Thoracic aorta (tissue), 2 donors: Measurements from ENCODE around the gene DDX47. TPM values are rescaled to one million over a fixed set of nuclear protein-coding genes. Genes with fewer than 3 reads are reported as not detected.
"Not testable (repeated sequence)": the region's sequence is repeated elsewhere in the genome, so short reads cannot be mapped to it uniquely, and the experiment has no call there.

ENCODE experiments used
- ATAC-seq: fragments of 150-250 bp; one replicate; pipeline ENCODE4 v1.8.0; 2017; ENCODE audit warnings: low read depth; ENCODE audit not compliant: insufficient number of reproducible peaks, low FRiP score
- DNase-seq: peaks from one replicate; pipeline ENCODE4 v3.0.0-alpha.2; 2020; ENCODE audit warnings: low spot score
- H3K27ac ChIP-seq, 2 donors: fragments of 200-600 bp; sonication (generic); 1 replicate in 1 of 2; 2 replicates in 1 of 2; pipeline ENCODE4 v1.5.1; 2016; ENCODE audit warnings: mild to moderate bottlenecking in 2 of 2, moderate library complexity in 2 of 2
- H3K27me3 ChIP-seq: fragments of 200-600 bp; sonication (generic); replicated peaks from 2 replicates; pipeline ENCODE4 v1.6.0; 2016; ENCODE audit warnings: mild to moderate bottlenecking; ENCODE audit not compliant: insufficient read depth
- H3K36me3 ChIP-seq: fragments of 200-600 bp; sonication (generic); one replicate; pipeline ENCODE4 v1.5.1; 2016
- H3K4me1 ChIP-seq, 2 donors: fragments of 200-600 bp; sonication (generic); 1 replicate in 1 of 2; 2 replicates in 1 of 2; pipeline versions ENCODE4 v1.5.1 to v1.6.0; 2016; ENCODE audit warnings: low read depth in 2 of 2, mild to moderate bottlenecking in 1 of 2; ENCODE audit not compliant: control insufficient read depth in 1 of 2
- H3K4me3 ChIP-seq: fragments of 200-600 bp; sonication (generic); 2 replicates; pipeline ENCODE4 v1.5.1; 2016; ENCODE audit warnings: mild to moderate bottlenecking
- H3K9me3 ChIP-seq: fragments of 200-600 bp; sonication (generic); 2 replicates; pipeline ENCODE4 v1.5.1; 2016
- total RNA-seq, 2 donors: library from RNA; depleted of rRNA; stranded (reverse); fragments of >200 nt; gene quantifications; one replicate each; pipeline versions ENCODE4 v1.1.0 to v1.2.3, GENCODE V29; 2016
- TF ChIP-seq, protein P1 (sequence below): fragments of 200-600 bp; sonication (generic); IDR thresholded peaks from one replicate; pipeline ENCODE4 v1.5.1; 2019; ENCODE audit warnings: antibody characterized with exemption

DDX47 gene
- total RNA-seq, 2 donors from 2014 or later: 43.5 to 51.1 TPM

DNA sequence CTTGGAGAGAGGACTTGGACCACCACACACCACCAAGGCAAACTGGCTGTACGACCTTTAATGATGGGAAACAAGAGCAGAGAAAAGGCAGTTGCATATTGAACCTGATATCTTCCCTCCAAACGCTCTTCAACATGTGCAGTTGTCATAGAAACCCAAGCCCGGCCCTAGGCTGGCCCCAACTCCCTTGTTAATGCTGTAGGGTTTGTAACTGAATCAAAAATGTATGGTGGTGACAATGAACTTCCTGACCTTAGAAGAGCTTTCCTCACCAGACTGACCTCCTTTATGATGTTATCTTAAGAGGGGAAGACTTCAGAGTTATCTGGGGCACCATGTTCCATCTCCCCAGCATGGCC is 15.4 kb upstream of the DDX47 start:
- H3K36me3 ChIP-seq: no peaks in the 10 kb centered on the region
- ATAC-seq (no peak), DNase-seq (no peak)
- TF ChIP-seq, protein P1, sequence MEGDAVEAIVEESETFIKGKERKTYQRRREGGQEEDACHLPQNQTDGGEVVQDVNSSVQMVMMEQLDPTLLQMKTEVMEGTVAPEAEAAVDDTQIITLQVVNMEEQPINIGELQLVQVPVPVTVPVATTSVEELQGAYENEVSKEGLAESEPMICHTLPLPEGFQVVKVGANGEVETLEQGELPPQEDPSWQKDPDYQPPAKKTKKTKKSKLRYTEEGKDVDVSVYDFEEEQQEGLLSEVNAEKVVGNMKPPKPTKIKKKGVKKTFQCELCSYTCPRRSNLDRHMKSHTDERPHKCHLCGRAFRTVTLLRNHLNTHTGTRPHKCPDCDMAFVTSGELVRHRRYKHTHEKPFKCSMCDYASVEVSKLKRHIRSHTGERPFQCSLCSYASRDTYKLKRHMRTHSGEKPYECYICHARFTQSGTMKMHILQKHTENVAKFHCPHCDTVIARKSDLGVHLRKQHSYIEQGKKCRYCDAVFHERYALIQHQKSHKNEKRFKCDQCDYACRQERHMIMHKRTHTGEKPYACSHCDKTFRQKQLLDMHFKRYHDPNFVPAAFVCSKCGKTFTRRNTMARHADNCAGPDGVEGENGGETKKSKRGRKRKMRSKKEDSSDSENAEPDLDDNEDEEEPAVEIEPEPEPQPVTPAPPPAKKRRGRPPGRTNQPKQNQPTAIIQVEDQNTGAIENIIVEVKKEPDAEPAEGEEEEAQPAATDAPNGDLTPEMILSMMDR: no peak
- peaks cover 0 to 4% of the 10 kb centered on the region in 2 donors for H3K4me1 ChIP-seq
- H3K9me3 ChIP-seq: no peaks in the 10 kb centered on the region
- no peak overlapping the region for H3K4me3 ChIP-seq
- H3K27ac ChIP-seq: no peak overlapping the region
- no peaks in the 10 kb centered on the region for H3K27me3 ChIP-seq

DNA sequence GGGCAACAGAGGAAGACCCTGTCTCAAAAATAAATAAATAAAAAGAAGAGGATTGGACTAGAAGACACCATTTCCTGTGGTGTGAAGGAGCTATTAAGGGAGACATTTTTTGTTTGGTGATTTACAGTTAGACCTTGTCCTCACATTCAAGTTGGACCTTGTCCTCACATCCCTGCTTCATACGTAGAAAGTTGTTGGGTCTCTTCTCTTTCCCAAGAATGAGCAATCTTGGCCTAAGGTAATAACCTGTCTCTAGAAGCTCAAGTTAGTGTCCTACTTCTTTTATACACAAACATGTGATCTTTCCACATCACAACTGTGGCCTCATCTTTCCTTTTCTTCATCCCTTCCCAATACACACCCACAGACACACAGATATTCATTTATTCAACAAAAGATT is 14.7 kb upstream of the DDX47 start:
- ATAC-seq (no peak), DNase-seq (no peak)
- H3K27me3 ChIP-seq: no peaks in the 10 kb centered on the region
- TF ChIP-seq, protein P1: no peak
- no peak overlapping the region for H3K27ac ChIP-seq
- no peak overlapping the region for H3K4me3 ChIP-seq
- H3K36me3 ChIP-seq: no peaks in the 10 kb centered on the region
- H3K9me3 ChIP-seq: no peaks in the 10 kb centered on the region
- H3K4me1 ChIP-seq: peaks cover 3 to 7% of the 10 kb centered on the region in 2 donors

DNA sequence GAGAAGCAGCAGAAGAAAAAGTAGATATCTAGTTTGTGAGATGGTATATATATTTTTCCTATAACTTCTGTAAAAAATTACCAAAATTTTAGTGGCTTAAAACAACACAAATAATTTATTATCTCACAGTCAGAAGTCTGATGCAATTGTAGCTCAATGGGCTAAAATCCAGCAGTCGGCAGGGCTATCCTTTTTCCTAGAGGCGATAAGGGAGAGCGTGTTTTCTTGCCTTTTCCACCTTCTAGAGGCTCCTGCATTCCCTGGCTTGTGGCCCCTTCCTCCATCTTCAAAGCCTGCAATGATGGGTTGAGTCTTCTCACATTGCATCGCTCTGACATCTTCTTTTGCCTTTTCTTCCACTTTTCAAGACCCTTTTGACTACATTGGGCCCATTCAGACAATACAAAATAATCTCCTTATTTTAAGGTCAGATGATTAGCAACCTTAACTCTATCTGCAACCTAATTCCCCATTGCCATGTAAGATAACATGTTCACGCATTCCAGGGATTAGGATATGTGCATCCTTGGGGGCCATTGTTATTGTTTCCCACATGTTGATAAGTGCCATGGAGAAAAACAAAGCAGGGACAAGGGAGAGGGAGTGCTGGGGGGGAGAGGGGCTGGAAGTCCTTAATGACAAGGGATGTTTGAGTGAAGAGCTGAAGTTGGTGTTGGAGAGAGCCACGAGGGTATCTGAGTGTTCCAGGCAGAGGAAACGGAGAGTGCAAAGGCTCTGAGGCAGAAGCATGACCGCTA is 13.8 kb upstream of the DDX47 start:
- peaks cover 3 to 7% of the 10 kb centered on the region in 2 donors for H3K4me1 ChIP-seq
- DNase-seq (no peak), ATAC-seq (no peak)
- H3K27me3 ChIP-seq: no peaks in the 10 kb centered on the region
- no peaks in the 10 kb centered on the region for H3K36me3 ChIP-seq
- H3K4me3 ChIP-seq: no peak overlapping the region
- TF ChIP-seq, protein P1: no peak
- H3K27ac ChIP-seq: no peak overlapping the region
- H3K9me3 ChIP-seq: no peaks in the 10 kb centered on the region

DNA sequence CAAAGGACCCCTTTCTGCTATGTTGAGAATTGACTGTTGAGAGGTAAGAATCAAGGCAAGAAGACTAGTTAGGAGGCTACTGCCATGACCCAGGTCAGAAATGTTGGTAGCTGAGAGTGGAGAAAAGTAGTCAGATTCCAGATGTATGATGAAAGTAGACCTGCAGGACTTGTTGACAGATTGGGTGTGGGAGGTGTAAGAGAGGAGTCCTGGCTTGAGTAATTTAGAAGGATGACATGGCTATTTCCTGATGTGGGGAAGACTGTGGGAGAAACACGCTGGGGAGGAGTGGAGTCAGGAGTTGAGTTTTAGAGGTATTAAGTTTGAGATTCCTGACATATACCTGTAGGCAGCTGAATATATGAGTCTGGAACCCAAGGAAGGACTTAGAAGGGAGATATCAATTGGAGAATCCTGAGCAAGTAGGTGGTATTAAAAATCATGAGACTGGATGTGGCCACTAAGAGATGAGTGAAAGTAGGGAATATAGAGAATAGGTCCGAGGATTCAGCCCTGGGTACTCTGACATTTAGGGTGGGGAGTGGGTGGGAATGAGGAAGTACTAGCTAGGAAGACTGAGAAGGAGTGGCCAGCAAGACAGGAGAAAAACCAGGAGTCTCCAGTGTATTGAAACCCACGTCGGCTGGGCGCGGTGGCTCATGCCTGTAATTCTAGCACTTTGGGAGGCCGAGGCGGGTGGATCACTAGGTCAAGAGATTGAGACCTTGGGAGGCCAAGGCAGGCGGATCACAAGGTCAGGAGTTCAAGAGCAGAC is 12.6 kb upstream of the DDX47 start:
- Histone ChIP-seq H3K36me3 (no peaks in the 10 kb centered on the region), H3K4me3 (no peak overlapping the region), H3K27ac (no peak overlapping the region), H3K9me3 (no peaks in the 10 kb centered on the region), H3K27me3 (no peaks in the 10 kb centered on the region), H3K4me1 (peaks cover 3 to 7% of the 10 kb centered on the region in 2 donors)
- TF ChIP-seq, protein P1: no peak
- ATAC-seq (no peak), DNase-seq (no peak)

DNA sequence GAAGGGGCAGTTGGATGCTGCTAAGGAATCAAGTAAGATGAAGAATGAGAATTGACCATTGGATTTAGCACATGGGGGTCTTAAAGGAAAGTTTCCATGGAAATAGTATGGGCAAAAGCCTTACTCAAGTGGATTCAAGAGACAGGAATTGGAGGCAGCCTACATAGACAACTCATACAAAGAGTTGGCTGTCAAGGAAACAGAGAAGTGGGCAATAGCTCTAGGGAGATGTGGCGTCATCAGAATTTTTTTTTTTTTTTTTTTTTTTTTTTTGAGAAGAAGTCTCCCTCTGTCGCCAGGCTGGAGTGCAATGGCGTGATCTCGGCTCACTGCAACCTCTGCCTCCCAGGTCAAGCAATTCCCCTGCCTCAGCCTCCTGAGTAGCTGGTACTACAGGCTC is 11.5 kb upstream of the DDX47 start:
- not testable (repeated sequence) for H3K27me3 ChIP-seq, H3K9me3 ChIP-seq, ATAC-seq, H3K4me1 ChIP-seq, H3K36me3 ChIP-seq, DNase-seq, H3K27ac ChIP-seq, H3K4me3 ChIP-seq
